Spleen (tissue), 7 donors: Measurements from ENCODE around the gene BCL6B.

Experiments
- POLR2A ChIP-seq, 3 donors: fragments of 450-650 bp; IDR thresholded peaks; one replicate each; pipeline ENCODE4 v1.5.1; 2017; ENCODE audit warnings: antibody characterized with exemption in 3 of 3, mild to moderate bottlenecking in 1 of 3
- POLR2AphosphoS5 ChIP-seq, 3 donors: sonication (generic); formaldehyde crosslinking; IDR thresholded peaks; one replicate each; pipeline ENCODE4 v1.5.1; 2017; ENCODE audit warnings: antibody characterized with exemption in 3 of 3
- TF ChIP-seq, protein P1 (sequence below), 11 experiments: fragments of 200-600 bp in 7 of 11; fragments of 450-650 bp in 4 of 11; sonication (generic) in 4 of 11; IDR thresholded peaks in 8 of 11; conservative IDR thresholded peaks in 3 of 11; 1 replicate in 7 of 11; 2 replicates in 4 of 11; pipeline versions ENCODE4 v1.4.0 to v1.8.0; 2016 to 2021; ENCODE audit warnings: antibody characterized with exemption in 11 of 11, inconsistent platforms in 4 of 11, mild to moderate bottlenecking in 1 of 11
- donor health status: DM: no; HTN: no; CAD: no; lungs with moderate emphysema.
- donor health status: DM: no; HTN: no; CAD: no.
- donor health status: DM: no; HTN: no; CAD: no.

GRCh38 chr17:6986676-6987075, 36.2 kb upstream of the BCL6B start:
- no peak for TF ChIP-seq POLR2A (IDR thresholded peaks at IDR 0.05)
- TF ChIP-seq, protein P1, sequence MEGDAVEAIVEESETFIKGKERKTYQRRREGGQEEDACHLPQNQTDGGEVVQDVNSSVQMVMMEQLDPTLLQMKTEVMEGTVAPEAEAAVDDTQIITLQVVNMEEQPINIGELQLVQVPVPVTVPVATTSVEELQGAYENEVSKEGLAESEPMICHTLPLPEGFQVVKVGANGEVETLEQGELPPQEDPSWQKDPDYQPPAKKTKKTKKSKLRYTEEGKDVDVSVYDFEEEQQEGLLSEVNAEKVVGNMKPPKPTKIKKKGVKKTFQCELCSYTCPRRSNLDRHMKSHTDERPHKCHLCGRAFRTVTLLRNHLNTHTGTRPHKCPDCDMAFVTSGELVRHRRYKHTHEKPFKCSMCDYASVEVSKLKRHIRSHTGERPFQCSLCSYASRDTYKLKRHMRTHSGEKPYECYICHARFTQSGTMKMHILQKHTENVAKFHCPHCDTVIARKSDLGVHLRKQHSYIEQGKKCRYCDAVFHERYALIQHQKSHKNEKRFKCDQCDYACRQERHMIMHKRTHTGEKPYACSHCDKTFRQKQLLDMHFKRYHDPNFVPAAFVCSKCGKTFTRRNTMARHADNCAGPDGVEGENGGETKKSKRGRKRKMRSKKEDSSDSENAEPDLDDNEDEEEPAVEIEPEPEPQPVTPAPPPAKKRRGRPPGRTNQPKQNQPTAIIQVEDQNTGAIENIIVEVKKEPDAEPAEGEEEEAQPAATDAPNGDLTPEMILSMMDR (IDR thresholded peaks at IDR 0.05 in 8 of 11, conservative IDR thresholded peaks at IDR 0.05 in 3 of 11), result no peak
- TF ChIP-seq POLR2AphosphoS5 (IDR thresholded peaks at IDR 0.05), result no peak
